HG02970 (cell line): ENCODE data around the gene POC1A.

Experiments used
- ATAC-seq: cut with Tn5 transposase; IDR thresholded peaks from one replicate; pipeline ENCODE4 v1.9.1; 2021; ENCODE audit warnings: mild to moderate bottlenecking, moderate library complexity, moderate number of reproducible peaks; ENCODE audit not compliant: unreplicated experiment, low FRiP score

The POC1A gene

DNA sequence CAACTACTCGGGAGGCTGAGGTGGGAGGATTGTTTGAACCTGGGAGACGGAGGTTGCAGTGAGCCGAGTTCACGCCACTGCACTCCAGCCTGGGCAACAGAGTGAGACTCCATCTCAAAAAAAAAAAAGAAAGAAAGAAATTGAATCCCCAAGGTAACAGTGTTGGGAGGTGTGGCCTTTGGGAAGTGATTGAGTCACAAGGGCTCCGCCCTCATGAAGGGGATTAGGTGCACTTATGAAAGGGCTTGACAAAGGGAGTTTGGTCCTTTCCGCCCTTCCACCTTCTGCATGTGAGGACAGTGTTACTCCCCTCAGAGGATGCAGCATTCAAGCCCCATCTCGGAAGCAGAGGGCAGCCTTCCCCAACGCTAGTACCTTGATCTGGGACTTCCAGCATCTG, 21.3 kb downstream of the POC1A start:
- ATAC-seq = no peak

DNA sequence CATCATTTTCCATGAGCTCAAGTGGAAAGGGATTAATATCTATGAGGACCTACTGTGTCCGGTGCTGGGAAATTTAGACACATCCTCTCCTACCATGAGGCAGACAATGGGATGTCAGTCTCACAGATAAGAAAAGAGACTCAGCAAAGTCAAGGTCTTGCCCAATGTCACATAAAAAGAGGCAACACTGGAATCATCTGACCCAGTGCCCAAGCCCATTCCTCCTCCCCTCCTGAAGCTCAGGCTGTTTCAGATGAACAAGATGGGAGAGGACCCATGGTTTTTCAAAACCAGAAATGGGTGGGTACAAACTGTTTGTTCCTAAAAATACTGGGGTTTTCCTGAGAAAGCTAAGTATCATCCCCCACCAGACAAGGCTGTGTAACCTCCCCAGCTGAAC, 22.2 kb downstream of the POC1A start:
- no peak for ATAC-seq

DNA sequence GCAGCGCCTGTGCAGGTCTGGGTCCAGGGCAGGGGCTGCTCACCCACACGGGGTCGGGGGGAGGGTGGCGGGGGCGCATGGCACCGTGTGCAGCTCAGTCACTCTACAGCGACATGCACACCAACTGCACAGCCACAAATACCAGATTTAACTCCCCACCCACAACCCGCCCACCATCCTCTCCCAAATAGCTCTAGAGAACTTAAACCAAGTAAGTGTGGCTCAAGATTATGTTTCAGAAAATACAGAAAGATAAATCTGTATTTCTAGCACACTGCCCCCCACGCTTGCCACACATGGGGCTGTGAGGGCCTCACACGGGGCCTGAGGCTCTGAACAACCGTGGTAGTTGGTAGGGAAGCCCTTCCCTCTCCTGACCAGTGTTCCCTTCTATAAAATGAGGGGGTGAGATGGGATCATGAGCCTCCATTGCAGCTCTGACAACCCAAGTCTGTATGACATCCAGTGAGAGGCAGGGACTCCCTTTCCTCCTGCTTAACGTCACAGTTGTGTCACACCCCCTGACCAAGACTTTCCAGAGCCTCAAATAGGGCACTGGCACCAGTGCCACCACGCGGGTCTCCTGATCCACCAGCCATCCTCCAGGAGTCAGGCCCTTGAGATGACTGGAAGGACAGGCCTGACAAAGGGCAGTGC, 23.1 kb downstream of the POC1A start:
- no peak for ATAC-seq

DNA sequence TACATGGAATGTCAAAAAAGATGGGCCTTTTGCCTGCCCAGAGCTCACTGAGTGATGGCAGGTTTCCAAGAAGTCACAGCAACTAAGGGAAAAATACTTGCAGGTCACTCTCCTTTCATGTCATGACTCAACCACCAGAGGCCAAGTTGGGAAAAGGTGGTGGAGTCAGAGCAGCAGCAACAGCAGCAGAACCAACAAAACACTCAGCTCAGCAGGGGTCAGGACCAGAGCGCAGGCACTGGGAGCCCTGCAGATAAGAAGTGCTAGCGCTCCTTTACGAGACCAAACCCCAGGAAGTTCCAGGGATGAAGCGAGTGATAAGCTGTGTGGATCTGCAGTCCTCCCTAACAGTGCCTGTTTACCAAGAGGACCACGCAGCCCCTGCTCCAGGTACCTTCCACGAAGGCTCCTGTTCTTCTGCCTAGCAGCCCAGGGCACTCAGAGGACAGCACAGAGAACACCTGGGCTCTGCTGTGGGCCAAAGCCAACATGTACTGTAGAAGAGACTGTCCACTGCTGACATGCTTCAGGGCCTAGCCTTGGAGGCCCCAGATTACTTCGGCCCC, 26.0 kb downstream of the POC1A start:
- ATAC-seq = no peak

DNA sequence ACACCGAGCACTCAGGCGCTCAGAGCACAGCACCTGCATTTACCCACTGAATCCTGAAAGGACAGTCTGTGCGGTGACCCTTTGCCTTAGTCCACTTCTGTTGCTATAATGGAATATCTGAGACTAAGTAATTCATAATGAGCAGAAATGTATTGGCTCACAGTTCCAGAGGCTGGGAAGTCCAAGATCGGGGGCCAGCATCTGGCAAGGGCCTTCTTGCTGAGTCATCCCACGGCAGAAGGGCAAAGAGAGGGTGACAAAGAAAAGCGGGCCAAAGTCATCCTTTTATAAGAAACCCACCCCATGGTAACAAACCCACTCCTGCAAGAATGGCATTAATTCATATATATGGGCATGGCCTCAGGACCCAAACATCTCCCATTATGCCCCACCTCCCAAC, 27.7 kb downstream of the POC1A start:
- no peak for ATAC-seq

DNA sequence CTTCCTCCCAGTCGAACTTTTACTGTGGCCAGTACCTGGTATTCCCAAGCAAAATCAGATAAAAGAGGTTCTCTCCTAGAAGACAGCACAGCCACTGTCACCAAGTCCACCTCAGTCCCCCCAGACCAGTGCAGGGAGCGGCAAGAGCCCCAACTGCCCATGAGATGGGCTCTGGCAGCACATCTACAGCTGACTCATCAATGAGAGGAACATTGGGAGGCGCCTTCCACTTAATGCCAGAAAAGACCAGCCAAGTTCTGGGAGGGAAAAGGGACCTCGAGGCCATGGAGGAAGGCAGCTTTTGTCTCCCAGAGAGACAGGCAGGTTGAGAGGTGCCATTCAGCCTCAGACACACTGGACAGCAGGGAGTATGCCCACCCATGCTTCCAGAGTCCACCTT, 28.2 kb downstream of the POC1A start:
- ATAC-seq = no peak

DNA sequence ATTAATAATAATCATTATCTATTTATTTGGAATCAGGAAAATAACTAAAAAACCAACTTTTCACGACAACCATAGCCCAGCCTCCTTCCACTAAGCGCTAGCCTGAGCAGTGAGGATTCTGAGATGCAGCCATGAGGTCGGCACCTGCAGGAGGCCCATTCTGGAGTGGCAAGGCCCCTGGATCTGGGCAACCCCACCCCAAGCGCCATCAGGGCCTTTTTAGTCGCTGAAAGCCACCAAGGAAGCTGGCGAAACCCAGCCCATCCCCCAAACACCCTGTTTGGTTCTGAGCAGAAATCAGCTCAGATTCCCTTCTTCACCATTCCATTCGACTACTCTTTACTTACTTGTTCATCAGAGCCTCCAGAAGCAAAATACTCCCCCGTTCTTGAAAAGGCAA, 29.5 kb downstream of the POC1A start:
- ATAC-seq = no peak

DNA sequence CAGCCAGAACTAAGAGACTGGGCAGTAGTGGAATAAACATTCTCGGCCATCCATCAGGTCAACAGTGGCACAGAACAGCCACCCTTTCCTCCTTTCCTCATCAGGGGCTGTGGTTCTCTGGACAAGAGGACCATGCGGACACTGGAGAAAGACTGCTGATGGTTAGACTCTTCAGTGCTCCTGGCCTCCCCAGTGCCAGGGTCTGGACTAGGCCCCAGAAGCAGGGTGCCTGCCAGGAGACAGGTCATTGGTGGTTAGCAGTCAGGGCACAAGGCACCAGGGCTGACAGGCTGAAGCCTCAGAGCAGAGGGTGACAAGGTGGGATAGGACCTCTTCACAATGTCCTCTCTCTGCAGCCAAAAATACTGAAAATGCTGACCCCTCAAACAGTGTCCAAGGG, 30.1 kb downstream of the POC1A start:
- no peak for ATAC-seq

DNA sequence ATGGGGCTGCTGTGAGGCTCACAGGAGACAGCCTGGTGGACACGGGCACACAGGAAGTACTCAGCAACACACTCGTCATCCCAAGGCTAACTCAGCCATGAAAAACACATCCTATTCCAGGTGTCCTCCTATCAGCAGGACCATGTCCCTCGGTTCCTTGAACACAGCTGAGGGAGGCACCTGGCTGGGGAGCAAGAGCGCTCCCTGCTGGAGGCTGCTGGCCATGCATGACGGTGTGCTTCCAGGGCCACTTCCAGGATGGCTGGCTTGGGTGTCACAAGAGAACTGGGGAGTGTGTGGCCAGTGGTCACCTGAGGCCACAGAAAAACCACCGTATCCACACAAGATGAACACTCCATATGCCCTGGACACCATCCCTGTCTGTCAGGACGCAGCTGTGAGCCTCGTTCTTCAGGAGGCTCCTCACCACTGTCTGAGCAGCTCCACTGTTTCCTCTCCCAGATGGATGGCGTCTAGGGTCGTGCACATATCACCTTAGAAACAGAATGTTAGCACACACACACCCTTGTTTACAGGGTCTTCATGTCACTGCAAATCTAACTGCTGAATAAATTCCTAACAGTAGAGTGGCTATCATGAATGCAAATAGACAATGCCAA, 31.0 kb downstream of the POC1A start:
- ATAC-seq = no peak

DNA sequence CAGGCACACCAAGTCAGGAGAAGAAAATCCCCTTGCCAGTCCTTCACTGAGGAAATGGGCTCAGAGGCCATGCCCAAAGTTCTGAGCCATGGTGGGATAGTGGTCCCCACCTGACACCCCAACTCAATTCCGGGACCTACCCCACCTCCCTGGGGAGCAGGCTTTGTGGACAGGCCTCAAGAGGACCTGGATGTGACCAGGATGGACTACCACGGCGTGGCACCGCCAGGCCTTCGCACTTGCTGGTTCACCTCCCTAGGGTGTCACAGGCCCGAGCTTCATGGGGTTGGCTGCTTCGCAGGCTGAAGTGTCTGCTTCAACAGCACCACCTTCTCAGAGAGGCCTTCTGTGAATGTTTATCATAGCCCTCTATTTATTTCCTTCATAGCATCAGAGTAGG, 31.7 kb downstream of the POC1A start:
- ATAC-seq = no peak

DNA sequence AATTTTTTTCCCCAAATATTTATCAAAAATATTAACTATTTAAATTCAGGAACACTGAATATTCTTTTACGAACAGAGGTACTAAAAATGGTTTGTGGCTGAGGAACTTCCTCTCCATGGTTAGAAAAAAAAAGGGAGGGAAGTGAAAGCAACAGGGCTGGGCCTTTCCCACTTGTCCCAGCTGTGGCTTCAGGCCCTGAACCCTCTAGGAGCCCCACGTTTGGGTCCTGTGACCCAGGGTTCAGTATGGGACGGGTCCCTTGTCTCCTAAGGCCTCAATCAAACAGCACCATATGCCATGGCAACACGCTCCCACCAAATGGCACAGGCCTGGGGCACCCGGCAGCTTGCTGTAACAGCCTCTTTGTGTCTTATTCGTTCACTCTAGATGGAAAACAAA, 32.4 kb downstream of the POC1A start:
- ATAC-seq = no peak

DNA sequence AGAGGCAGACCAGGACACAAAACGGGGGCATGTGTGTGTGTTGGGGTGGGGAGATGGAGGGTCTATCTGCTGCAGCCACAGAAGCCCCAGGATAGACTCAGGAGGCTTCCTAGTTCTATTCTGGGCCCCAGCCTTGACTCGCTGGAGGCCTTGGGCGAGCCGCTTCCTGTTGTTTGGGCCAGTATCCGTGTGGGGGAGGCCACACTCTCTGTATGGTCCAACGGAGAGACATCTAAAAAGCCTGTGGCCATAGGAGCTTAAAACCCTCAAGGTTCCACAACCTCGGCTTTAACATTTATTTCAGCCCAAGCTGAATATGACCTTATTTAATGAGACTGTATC, 32.8 kb downstream of the POC1A start:
- no peak for ATAC-seq

DNA sequence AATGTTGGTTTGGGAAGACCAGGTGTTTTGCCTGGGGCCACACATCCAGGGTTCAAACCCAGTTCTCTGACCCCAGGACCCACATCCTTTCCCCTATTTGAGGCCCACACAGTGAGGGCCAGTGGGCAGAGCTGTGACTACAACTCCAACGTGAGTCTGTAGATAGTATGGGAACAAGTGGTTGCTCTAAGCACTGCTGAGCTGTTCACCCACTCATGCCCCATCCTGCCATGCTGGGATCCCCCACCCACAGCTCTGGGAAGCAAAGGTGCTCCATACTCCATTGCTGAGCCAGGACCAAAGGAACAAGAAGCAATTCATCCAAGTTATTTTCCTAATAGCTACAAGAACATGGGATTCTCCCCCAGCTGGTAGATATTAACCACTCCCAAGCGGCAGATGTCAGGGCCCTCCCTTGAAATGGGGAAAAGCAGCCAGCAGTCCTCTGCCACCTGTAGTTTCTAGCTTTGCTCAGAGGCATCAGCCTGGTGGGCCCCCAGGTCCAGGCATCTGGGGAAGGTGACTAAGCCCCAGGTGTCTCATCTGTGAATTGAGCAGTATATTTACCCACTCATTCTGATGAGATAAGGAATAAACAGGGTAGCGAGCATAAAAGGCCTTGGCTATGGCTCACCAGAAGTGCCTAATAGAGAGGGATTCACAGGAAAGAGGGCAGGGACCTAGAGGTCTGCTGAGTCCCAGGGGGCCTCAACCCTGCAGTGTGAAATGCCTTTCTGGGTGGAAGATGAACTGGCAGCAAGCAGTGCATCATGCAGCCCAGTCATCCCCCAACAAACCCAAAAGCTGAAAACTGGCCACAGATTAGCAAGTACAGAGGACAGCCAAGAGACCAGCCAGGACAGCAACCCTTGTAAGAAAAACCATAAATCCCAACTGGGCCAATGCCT, 33.4 kb downstream of the POC1A start:
- no peak for ATAC-seq

DNA sequence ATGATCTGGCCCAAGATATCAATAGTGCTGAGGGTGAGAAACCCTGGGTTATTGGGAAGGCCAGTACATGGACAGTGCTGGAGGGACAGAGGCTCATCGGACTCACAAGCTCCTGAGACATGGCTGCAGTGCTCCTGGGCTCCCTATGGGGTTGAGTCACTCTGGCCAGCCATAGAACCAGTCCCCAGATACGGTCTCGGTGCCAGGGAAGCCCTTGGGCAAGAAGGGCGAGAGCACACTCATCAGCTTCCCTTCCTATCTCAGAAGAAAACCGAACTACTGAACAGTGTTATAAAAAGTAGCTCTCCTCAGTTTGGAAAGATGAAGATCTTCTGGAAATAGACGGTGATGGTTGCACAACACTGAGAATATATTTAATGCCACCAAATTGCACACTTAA, 34.4 kb downstream of the POC1A start:
- ATAC-seq = no peak

DNA sequence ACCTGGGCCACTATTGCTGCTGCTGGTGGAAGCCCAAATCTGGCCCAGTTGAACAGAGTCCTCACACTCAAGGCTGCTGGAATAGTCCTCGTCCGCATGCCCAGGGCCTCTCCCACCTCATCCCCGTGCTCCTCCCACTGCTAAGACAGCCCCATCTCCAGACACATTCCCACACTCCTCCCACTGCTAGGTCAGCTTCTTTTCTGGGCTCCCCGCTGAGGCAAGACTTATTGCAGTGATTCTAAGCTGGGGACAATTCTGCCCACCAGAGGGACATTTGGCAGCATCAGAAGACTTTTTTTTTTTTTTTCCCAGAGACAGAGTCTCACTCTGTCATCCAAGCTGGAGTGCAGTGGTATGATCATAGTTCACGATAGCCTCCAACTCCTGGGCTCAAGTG, 35.1 kb downstream of the POC1A start:
- no peak for ATAC-seq

DNA sequence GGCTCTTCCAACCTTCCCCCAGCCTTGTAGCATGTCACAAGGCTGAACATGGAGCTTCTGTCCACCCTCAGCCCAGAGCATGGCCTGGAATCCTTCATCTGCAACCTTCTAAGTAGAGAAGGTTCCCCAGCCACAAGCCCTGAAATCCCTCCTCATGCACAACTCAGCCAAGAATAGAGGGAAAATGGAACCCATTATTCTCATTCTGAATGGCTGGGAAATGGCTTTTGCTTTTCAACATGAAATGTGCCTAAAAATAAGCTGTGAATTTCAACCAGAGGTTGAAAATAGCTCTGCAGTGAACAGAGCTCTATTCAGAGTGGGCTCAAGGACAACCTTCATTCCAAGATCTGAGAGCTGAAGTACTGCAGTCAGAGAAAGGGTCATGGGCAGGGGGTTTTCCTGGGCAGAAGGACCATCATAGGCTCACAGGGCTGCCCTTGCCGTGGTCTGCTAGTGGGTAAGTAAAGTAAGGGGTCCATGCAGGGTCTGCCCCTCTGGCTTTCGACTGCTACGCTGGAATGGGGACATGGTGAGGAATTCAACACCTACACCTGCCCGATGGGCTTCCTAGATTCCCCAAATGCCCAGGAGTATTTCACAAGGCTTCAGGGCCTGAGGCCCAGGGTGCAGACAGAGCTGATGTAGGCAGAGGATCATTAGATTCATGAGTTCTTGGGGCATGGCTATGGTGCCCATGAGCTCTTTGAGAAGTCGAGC, 35.9 kb downstream of the POC1A start:
- no peak for ATAC-seq

DNA sequence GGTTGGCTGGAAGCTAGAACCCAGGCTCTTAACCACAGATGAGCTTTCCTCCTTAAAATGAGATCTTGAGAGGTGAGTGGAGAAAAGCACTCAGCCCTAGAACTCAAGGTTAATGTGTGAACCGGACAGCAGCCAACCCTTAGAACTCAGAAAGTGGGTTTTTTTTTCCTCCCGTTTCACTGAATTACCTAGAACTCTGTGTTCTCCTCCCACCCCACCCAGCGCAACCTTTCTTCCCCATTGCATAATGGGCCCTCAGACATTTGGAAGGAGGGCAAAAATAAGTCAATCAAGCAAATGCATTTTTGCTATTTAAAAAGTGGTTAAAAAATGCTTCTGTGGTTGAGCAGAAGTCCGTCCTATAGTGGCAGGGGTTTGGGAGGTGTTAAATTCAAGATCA, 36.7 kb downstream of the POC1A start:
- ATAC-seq = no peak

DNA sequence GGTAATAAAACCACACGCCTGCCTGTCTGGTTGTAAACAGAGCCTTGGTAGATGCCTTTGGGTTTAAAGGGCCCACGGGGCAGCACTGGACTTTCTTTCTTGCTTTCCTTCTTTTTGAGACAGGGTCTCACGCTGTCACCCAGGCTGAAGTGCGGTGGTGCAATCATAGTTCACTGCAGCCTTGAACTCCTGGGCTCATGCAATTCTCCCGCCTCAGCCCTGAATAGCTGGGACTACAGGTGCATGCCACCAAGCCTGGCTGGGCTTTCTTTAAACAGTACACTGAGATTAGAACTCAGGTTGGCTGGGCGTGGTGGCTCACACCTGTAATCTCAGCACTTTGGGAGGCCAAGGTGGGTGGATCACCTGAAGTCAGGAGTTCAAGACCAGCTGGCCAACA, 42.2 kb downstream of the POC1A start:
- no peak for ATAC-seq

DNA sequence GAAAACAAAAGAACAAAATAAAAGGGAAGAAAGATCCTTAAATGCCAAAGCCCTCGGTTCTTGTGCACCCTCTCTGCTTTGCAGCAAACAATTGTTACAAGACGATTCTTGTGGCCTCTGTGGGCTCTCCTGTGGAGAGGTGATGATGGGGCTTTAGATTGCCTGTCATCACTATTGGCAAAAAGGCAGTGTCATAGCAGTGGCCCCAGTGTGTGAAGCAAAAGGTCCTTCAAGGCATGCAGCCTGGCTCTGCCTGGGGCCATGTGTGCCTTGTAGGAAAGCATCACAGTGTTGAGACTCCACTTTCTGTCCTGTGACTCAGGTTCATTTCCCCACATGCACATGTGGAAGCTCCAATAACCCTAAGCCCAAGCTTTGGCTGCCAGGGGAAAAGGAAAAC, 43.7 kb downstream of the POC1A start:
- no peak for ATAC-seq

DNA sequence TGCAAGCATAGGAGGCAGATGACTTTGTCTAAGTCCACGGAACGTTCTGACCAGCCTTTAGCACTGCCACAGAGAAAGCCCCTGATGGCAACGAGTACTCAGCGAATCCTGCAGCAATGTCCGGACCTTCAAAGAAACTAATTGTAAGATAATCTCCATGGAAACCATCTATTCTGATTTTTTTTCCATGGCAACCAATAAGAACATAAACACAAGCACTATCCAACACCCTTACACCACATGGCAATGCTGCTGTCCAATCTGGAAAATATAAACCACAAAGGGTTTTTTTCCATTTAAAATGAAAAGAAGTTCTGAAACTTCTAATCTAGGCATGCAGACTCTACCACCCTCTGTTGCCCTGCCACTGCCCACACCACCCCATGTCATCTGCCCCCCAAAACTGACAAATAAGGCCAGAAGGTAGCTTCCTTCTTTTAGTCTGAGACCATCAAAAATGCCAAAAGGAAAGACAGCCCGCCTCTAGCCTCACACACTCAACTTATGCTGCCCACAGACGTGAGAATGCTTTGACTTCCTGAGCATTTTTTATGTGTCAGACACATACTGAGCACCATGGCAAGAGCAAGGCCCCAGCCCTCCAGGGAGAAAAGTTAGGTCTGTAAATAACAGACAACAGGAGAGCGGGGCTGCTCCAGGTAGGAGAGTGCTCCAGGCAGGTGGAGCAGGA, 44.5 kb downstream of the POC1A start:
- no peak for ATAC-seq
